NCI-H524 treated with DMSO at 0.1 percent for 48 hours (cell line): ENCODE results near the gene HPX.
"Not testable (repeated sequence)": the region's sequence is repeated elsewhere in the genome, so short reads cannot be mapped to it uniquely, and the experiment has no call there.

Experiments used
- DNase-seq: peaks from one replicate; lab custom pipeline; 2025; lab: John Stamatoyannopoulos, UW

Gene HPX

DNA sequence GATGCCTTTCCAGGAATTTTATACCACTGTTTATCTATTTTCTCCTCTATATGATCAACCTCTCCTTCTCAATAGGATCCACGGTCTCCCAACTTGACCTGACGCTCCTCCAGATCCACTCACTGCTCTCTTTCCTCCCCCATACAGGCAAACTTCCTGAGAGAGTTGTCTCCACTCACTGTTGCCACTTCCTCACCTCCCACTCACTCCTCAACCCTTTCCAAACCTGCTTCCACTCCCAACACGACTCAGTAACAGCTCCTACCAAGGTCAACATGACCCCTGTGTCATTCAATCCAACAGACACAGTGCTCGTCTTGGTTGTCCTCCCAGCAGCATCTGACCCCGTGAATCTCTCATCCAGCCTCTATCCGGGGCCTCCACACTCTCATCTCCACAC is 25.0 kb downstream of the HPX start:
- DNase-seq: no peak

GRCh38 chr11:6414874-6415328 is 25.9 kb downstream of the HPX start:
- no peak for DNase-seq

DNA sequence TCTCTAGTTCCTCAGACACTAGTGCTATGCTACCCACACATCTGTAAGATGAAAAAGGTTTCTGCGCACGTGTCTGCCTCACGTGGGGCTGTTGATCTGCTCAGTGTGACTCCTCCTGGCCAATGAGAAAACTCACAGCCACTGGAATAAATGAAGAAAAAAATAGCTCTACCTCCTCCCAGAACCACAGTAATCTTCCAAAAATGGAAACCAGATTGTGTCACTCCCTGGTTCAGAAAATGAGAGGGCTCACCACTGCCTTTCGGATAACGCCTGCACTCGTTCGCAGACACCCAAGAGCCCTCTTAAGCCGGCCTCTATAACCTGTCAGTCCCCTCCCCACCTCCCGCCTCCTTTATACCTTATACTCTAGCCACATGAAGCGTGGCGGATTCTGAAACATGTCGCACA is 27.0 kb downstream of the HPX start:
- DNase-seq: no peak

GRCh38 chr11:6411594-6412031 is 29.2 kb downstream of the HPX start:
- no peak for DNase-seq

- no peak for DNase-seq
These were observed 29.9 kb downstream of the HPX start for GRCh38 chr11:6410695-6411430.

DNA sequence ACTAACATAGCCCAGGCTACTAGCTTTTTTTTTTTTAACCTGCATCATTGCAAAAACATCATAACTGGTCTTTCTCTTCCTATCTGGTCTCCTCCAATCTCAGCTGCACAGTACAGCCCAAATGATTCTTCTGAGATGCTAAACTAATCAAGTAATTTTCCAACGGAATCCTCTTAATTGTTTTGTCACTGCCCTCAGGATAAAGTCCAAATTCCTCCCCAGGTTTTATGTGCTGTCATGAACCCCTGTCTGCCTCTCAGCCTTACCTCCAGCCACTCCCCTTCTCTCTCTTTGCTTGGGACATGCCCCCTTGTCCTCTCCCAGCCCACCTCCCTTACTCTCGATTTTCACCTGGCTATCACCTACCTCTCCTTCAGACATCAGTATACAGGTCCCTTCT is 34.4 kb downstream of the HPX start:
- DNase-seq: no peak

GRCh38 chr11:6405846-6406245 is 34.9 kb downstream of the HPX start:
- peak; percentile 48 for DNase-seq

DNA sequence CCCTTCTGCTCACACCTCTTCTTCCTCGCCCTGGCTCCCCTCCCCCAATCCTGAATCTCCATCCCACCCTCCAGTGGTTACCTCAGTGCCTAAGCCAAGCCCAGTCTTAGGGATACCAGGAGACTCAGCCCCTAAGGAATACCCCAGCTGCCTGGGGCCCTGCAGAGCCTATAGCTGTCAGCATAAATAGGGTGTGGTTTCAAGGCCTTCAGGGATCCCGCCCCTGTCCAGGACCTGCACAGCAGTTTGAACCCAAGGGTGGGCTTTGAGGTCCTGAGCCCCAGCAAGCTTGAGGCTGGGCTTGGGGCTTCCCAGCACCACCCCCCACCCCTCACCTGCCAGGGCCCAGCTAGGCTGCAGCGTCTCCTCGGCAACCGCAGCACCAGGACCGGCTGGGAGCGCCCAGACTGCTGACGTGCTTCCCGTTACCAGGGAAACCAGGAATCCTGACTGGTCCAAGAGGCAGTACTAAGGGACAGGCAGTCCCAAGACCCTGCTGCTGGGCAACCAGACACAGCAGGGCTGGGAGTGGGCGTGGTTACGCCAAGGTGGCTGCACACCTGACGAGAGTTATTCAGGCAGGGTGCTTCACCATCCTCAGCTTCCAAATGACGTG is 35.6 kb downstream of the HPX start:
- no peak for DNase-seq

DNA sequence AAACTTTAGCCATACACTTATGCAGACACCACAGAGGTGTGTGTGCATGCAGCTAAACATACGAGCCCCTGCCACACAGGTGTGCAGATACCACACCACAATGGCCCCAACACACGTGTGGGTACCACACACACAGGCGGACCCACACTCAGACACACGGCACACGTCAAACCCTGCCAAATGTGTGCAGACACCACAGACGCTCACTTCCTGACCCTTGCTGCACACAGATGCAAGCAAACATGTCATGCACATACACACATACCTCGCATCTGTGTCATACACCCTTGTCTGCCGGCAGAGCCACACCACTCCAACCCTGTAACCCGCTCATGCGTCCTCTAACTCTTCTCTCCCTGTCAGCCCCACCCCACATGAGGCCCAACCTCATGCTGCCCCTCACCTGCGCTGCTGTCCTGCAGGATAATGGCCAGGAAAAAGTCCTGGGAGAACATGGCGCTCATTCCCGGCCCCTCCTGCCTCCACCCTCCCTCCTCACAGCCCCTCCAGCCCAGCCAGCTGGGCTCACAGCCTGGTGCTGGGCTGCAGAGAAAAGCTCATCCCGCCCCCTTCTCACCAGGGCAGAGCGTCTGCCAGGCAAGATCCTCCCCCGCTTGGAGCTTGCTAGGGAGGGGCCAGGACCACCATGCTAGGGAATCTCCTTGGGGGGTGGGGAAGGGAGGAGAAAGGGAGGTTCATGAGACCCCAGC is 36.3 kb downstream of the HPX start:
- no peak for DNase-seq

- DNase-seq: no peak
These were observed 37.2 kb downstream of the HPX start for GRCh38 chr11:6403539-6403938.

DNA sequence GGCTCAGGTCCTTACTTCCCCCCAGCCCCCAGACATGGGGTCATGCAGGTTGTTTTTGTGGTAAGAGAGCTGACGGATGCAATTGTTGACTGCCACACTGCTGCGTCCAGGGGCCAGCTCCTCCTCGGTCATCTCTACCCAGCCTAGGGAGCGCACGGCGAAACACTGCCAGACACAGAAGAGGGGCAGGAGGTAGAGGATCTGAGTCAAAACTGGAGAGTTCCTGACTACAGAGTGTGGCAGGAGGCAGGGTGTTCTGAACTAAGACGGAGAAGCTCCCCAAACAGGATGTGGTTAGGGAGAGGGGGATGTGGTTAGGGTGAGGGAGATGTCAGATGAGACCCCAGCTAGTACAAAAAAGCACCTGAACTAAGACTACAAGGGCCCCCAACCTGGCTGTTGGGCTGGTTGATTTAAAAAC is 38.2 kb downstream of the HPX start:
- DNase-seq: no peak

GRCh38 chr11:6402061-6402470 is 38.7 kb downstream of the HPX start:
- DNase-seq: no peak

- no peak for DNase-seq
These were observed 39.3 kb downstream of the HPX start for GRCh38 chr11:6401464-6401863.

GRCh38 chr11:6400431-6401345 is 40.1 kb downstream of the HPX start:
- no peak for DNase-seq

GRCh38 chr11:6397636-6398035 is 43.2 kb downstream of the HPX start:
- DNase-seq: no peak

GRCh38 chr11:6397156-6397555 is 43.6 kb downstream of the HPX start:
- no peak for DNase-seq

DNA sequence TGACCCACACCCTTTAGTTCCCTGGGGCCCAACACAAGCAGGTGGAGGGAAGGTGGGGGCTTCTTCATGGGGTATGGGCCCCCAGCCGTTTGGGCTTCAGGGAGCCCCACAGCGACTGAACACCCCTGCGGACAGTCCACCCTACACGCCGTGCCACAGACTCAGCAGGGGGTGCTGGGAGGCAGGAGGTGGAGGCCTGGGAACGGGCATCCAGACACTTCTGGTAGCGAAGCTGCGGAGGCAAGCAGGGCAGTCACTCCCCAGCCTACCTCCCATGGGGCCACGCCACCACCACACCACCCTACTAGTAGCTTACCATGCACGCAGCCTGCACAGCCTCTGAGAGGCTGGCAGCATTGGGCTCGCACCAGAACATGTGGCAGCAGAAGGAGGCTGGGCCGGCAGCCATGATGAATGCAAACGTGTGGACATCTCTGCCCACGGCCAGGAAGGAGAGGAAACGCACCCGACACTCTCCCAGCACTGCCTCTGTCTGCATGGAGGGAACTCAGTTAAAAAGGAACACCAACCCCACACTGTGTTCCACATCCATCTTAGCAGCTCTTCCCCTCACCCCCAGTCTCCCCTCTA is 45.2 kb downstream of the HPX start:
- no peak for DNase-seq

DNA sequence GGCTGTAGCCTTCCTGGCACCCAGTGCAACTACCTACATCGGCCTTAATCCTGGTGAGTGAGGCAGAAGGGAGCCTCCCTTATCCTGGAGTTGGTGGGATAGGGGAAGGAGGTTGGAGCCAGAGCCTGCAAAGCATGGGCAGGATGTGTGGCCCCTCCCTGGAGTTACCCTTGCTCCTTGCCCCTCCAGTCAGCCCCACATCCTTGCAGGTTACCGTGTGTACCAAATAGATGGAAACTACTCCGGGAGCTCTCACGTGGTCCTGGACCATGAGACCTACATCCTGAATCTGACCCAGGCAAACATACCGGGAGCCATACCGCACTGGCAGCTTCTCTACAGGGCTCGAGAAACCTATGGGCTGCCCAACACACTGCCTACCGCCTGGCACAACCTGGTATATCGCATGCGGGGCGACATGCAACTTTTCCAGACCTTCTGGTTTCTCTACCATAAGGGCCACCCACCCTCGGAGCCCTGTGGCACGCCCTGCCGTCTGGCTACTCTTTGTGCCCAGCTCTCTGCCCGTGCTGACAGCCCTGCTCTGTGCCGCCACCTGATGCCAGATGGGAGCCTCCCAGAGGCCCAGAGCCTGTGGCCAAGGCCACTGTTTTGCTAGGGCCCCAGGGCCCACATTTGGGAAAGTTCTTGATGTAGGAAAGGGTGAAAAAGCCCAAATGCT is 46.7 kb downstream of the HPX start:
- DNase-seq: no peak

DNA sequence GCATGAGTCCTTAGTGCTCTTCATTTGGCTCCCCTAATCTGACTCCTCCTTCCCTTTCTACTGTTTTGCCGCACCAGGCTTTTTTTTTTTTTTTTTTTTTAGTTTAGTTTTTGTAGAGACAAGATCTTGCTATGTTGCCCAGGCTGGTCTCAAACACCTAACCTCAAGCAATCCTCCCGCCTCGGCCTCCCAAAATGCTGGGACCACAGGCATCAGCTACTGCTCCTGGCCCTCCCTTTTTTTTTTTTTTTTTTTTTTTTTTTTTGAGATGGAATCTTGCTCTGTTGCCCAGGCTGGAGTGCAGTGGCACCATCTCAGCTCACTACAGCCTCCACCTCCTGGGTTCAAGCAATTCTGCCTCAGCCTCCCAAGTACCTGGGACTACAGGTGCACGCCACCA is 48.5 kb downstream of the HPX start:
- DNase-seq: not testable (repeated sequence)

DNA sequence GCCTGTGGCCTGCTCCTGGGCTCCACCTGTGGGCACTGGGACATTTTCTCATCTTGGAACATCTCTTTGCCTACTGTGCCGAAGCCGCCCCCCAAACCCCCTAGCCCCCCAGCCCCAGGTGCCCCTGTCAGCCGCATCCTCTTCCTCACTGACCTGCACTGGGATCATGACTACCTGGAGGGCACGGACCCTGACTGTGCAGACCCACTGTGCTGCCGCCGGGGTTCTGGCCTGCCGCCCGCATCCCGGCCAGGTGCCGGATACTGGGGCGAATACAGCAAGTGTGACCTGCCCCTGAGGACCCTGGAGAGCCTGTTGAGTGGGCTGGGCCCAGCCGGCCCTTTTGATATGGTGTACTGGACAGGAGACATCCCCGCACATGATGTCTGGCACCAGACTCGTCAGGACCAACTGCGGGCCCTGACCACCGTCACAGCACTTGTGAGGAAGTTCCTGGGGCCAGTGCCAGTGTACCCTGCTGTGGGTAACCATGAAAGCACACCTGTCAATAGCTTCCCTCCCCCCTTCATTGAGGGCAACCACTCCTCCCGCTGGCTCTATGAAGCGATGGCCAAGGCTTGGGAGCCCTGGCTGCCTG is 49.2 kb downstream of the HPX start:
- DNase-seq: no peak
